ENCODE results near the gene ALAS1.

DNA sequence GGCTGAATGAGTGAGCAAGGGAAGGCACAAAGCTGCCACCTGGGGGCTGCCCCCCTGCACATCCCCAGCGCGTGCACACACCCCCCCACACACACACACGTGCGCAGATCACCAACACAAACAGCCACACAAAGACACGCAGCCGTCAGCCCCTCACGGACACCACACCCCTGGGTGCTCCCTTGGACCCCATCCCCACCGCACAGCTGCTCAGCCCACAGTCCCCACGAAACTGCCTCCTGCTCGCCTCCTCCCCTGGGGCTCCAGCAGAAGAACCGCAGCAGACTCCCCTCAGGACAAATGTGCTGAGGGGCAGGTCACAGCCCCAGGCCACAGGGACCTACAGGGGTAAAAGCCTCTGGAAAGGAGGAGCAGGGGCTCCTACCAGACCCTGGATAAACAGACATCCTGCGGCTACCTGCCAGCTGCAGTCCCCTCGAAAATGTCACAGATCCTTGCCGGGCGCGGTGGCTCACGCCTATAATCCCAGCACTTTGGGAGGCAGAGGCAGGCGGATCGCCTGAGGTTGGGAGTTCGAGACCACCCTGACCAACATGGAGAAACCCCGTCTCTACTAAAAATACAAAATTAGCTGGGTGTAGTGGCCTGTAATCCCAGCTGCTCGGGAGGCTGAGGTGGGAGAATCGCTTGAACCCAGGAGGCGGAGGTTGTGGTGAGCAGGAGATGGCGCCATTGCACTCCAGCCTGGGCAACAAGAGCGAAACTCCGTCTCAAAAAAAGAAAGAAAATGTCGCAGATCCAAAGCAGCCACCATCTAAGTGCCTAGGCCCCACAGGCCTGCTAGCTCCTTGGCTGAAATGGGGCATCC lies 34.5 kb downstream of the ALAS1 start:
- TF ChIP-seq, protein P1, sequence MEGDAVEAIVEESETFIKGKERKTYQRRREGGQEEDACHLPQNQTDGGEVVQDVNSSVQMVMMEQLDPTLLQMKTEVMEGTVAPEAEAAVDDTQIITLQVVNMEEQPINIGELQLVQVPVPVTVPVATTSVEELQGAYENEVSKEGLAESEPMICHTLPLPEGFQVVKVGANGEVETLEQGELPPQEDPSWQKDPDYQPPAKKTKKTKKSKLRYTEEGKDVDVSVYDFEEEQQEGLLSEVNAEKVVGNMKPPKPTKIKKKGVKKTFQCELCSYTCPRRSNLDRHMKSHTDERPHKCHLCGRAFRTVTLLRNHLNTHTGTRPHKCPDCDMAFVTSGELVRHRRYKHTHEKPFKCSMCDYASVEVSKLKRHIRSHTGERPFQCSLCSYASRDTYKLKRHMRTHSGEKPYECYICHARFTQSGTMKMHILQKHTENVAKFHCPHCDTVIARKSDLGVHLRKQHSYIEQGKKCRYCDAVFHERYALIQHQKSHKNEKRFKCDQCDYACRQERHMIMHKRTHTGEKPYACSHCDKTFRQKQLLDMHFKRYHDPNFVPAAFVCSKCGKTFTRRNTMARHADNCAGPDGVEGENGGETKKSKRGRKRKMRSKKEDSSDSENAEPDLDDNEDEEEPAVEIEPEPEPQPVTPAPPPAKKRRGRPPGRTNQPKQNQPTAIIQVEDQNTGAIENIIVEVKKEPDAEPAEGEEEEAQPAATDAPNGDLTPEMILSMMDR (IDR thresholded peaks at IDR 0.05): peak in 1 of 7 experiments; percentile 6
- TF ChIP-seq POLR2A (IDR thresholded peaks at IDR 0.05): no peak

All from body of pancreas (tissue), 4 donors.